Testis (tissue), 3 donors: Measurements from ENCODE around the gene SLC7A5. TPM values are rescaled to one million over a fixed set of nuclear protein-coding genes. Genes with fewer than 3 reads are reported as not detected.

Experiments used
- DNase-seq: peaks from one replicate; pipeline ENCODE4 v3.0.0-alpha.2; 2019
- H3K27ac ChIP-seq, 2 donors: fragments of 200-600 bp; sonication (generic); one replicate each; pipeline ENCODE4 v1.5.1; 2019
- H3K27me3 ChIP-seq: fragments of 200-600 bp; sonication (generic); one replicate; pipeline ENCODE4 v1.5.1; 2019
- H3K36me3 ChIP-seq: fragments of 200-600 bp; sonication (generic); one replicate; pipeline ENCODE4 v1.5.1; 2017; ENCODE audit warnings: low read depth; ENCODE audit errors: missing control alignments
- H3K4me1 ChIP-seq: fragments of 200-600 bp; sonication (generic); one replicate; pipeline ENCODE4 v1.5.1; 2019
- H3K4me3 ChIP-seq, 2 donors: fragments of 200-600 bp; sonication (generic); one replicate each; pipeline ENCODE4 v1.5.1; 2017 to 2019
- H3K9me3 ChIP-seq: fragments of 200-600 bp; sonication (generic); one replicate; pipeline ENCODE4 v1.5.1; 2017
- CTCF ChIP-seq, 3 experiments: fragments of 450-650 bp in 2 of 3; fragments of 200-600 bp in 1 of 3; sonication (generic) in 1 of 3; IDR thresholded peaks; one replicate each; pipeline ENCODE4 v1.5.1; 2016 to 2019; ENCODE audit warnings: antibody characterized with exemption in 3 of 3, mild to moderate bottlenecking in 2 of 3, moderate library complexity in 1 of 3
- POLR2A ChIP-seq: fragments of 450-650 bp; IDR thresholded peaks from one replicate; pipeline ENCODE4 v1.6.1; 2017; ENCODE audit warnings: antibody characterized with exemption, mild to moderate bottlenecking, moderate library complexity
- WGBS, 2 donors: methylation state at CpG; one replicate each; pipeline ENCODE4 v1.1.5; 2018; 5-methylcytosine and 5-hydroxymethylcytosine counted together
- intact Hi-C: fragments of 100-400 bp; cut with DNase I; formaldehyde crosslinking; loops from one replicate; pipeline ENCODE4 v1.15.1; 2023; ENCODE audit warnings: low total_unique reads
- polyA plus RNA-seq: library from polyadenylated mRNA; stranded (reverse); fragments of 350-450 nt; fragmentation: Illumina TruSeq; extraction: RNeasy Lipid Tissue Mini Kit (QIAGEN cat#74804); gene quantifications from one replicate; pipeline ENCODE4 v1.2.3, GENCODE V29; 2014; ENCODE audit warnings: low read depth, low replicate concordance; ENCODE audit not compliant: insufficient read depth
- total RNA-seq, 2 donors: library from RNA; depleted of rRNA; stranded (reverse); fragments of >200 nt; gene quantifications; one replicate each; pipeline ENCODE4 v1.2.3, GENCODE V29; 2016

SLC7A5 gene
- total and polyA plus RNA-seq, 3 donors from 2014 or later: 179 to 290 (median 263) TPM

GRCh38 chr16:87845213-87845612 lies 24.1 kb downstream of the SLC7A5 start:
- peak overlapping the region; percentile 64 to 84 for H3K27ac ChIP-seq
- no peaks in the 10 kb centered on the region for H3K36me3 ChIP-seq
- intact Hi-C loops: no loop called here
- TF ChIP-seq POLR2A (no peak), CTCF (IDR thresholded peaks at IDR 0.05) (no peak)
- no peaks in the 10 kb centered on the region for H3K27me3 ChIP-seq
- peaks cover 81% of the 10 kb centered on the region for H3K4me1 ChIP-seq
- H3K4me3 ChIP-seq: no peak overlapping the region
- 63 to 71% methylated on average over 8 to 10 of the region's 13 CpGs for WGBS, 2 donors
- no peaks in the 10 kb centered on the region for H3K9me3 ChIP-seq
- DNase-seq: peak; percentile 67

- intact Hi-C loops: no loop called here
- peaks cover 80% of the 10 kb centered on the region for H3K4me1 ChIP-seq
- no peaks in the 10 kb centered on the region for H3K9me3 ChIP-seq
- DNase-seq: no peak
- TF ChIP-seq CTCF (IDR thresholded peaks at IDR 0.05) (no peak), POLR2A (no peak)
- WGBS, 2 donors: 69 to 85% methylated on average over 13 of the region's 13 CpGs
- H3K4me3 ChIP-seq: no peak overlapping the region
- no peaks in the 10 kb centered on the region for H3K27me3 ChIP-seq
- H3K27ac ChIP-seq: peak overlapping the region in 1 of 2 donors; percentile 43
- no peaks in the 10 kb centered on the region for H3K36me3 ChIP-seq
Observed at GRCh38 chr16:87844809-87845208, 24.5 kb downstream of the SLC7A5 start.

- Histone ChIP-seq H3K36me3 (no peaks in the 10 kb centered on the region), H3K27me3 (no peaks in the 10 kb centered on the region), H3K27ac (peak overlapping the region; percentile 2 to 43), H3K4me1 (peaks cover 80% of the 10 kb centered on the region), H3K9me3 (no peaks in the 10 kb centered on the region), H3K4me3 (no peak overlapping the region)
- TF ChIP-seq POLR2A (no peak), CTCF (IDR thresholded peaks at IDR 0.05) (no peak)
- intact Hi-C loops: no loop called here
- WGBS, 2 donors: 34 to 52% methylated on average over 15 to 30 of the region's 30 CpGs
- no peak for DNase-seq
Observed at GRCh38 chr16:87844120-87844733, 25.1 kb downstream of the SLC7A5 start.

GRCh38 chr16:87843678-87844105 lies 25.6 kb downstream of the SLC7A5 start:
- Histone ChIP-seq H3K27ac (peak overlapping the region; percentile 2 to 43), H3K4me3 (no peak overlapping the region), H3K4me1 (peaks cover 75% of the 10 kb centered on the region), H3K9me3 (no peaks in the 10 kb centered on the region), H3K27me3 (no peaks in the 10 kb centered on the region), H3K36me3 (no peaks in the 10 kb centered on the region)
- DNase-seq: no peak
- WGBS, 2 donors: 65 to 75% methylated on average over 6 to 17 of the region's 17 CpGs
- no peak for TF ChIP-seq POLR2A
- TF ChIP-seq CTCF (IDR thresholded peaks at IDR 0.05): no peak
- intact Hi-C loops: no loop called here
